BJ (cell line): Measurements from ENCODE around the gene CSF2RB. TPM values are rescaled to one million over a fixed set of nuclear protein-coding genes. Genes with fewer than 3 reads are reported as not detected.

Source experiments
- CTCF ChIA-PET: fragments of 350-600 bp; formaldehyde crosslinking; extraction: SDS; loops from one replicate; lab custom pipeline; 2021; ENCODE audit warnings: antibody characterized with exemption, inconsistent platforms; lab: Yijun Ruan, JAX
- POLR2A ChIA-PET: fragments of 300-600 bp; sonication (Branson Sonifier 250); formaldehyde crosslinking; extraction: SDS; loops from one replicate; lab custom pipeline; 2021; ENCODE audit warnings: antibody characterized with exemption; lab: Charles Lee
- DNase-seq: peaks from one replicate; pipeline ENCODE4 v3.0.0-alpha.2; 2011; ENCODE audit warnings: low read depth
- H3K27me3 ChIP-seq: 2 replicates; pipeline ENCODE4 v1.6.0; 2011; ENCODE audit warnings: low read length; ENCODE audit not compliant: control insufficient read depth, insufficient read depth
- H3K36me3 ChIP-seq: 2 replicates; pipeline ENCODE4 v1.5.1; 2011; ENCODE audit warnings: low read length; ENCODE audit not compliant: control insufficient read depth, insufficient read depth
- H3K4me3 ChIP-seq: 2 replicates; pipeline ENCODE4 v1.5.1; 2011; ENCODE audit warnings: low read depth, mild to moderate bottlenecking, control low read depth, low read length
- polyA plus RNA-seq: library from polyadenylated mRNA; depleted of rRNA; stranded (reverse); fragments of >200 nt; gene quantifications from 2 replicates; pipeline ENCODE4 v1.2.3, GENCODE V29; 2011
- TF ChIP-seq, protein P1 (sequence below): IDR thresholded peaks from 2 replicates; pipeline ENCODE4 v1.5.1; 2011; ENCODE audit warnings: low read depth, mild to moderate bottlenecking, control low read depth, inconsistent platforms, low read length, moderate library complexity; ENCODE audit not compliant: insufficient read depth

CSF2RB gene
- polyA plus RNA-seq, 1 experiment: 0.02 TPM

- no peak overlapping the region for H3K4me3 ChIP-seq
- POLR2A ChIA-PET: no interaction called here
- H3K36me3 ChIP-seq: no peaks in the 10 kb centered on the region
- H3K27me3 ChIP-seq: 0 out of 2 replicates have a peak, but pooled peaks cover under 1% of the 10 kb centered on the region
- DNase-seq: no peak
- CTCF ChIA-PET: no interaction called here
- TF ChIP-seq, protein P1, sequence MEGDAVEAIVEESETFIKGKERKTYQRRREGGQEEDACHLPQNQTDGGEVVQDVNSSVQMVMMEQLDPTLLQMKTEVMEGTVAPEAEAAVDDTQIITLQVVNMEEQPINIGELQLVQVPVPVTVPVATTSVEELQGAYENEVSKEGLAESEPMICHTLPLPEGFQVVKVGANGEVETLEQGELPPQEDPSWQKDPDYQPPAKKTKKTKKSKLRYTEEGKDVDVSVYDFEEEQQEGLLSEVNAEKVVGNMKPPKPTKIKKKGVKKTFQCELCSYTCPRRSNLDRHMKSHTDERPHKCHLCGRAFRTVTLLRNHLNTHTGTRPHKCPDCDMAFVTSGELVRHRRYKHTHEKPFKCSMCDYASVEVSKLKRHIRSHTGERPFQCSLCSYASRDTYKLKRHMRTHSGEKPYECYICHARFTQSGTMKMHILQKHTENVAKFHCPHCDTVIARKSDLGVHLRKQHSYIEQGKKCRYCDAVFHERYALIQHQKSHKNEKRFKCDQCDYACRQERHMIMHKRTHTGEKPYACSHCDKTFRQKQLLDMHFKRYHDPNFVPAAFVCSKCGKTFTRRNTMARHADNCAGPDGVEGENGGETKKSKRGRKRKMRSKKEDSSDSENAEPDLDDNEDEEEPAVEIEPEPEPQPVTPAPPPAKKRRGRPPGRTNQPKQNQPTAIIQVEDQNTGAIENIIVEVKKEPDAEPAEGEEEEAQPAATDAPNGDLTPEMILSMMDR: no peak
Measured at GRCh38 chr22:36936362-36937116, 23.1 kb downstream of the CSF2RB start.

GRCh38 chr22:36937319-36938027 lies 24.0 kb downstream of the CSF2RB start:
- CTCF ChIA-PET: no interaction called here
- POLR2A ChIA-PET: no interaction called here
- no peak overlapping the region for H3K4me3 ChIP-seq
- H3K27me3 ChIP-seq: peaks cover 1% of the 10 kb centered on the region; the same call in 1 of the 2 replicates
- DNase-seq: no peak
- TF ChIP-seq, protein P1: no peak
- no peaks in the 10 kb centered on the region for H3K36me3 ChIP-seq

DNA sequence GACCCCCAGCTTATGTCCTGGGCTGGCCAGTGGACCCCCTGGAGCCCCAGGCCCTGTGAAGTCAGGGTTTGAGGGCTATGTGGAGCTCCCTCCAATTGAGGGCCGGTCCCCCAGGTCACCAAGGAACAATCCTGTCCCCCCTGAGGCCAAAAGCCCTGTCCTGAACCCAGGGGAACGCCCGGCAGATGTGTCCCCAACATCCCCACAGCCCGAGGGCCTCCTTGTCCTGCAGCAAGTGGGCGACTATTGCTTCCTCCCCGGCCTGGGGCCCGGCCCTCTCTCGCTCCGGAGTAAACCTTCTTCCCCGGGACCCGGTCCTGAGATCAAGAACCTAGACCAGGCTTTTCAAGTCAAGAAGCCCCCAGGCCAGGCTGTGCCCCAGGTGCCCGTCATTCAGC lies 24.6 kb downstream of the CSF2RB start:
- Histone ChIP-seq H3K36me3 (no peaks in the 10 kb centered on the region), H3K27me3 (peaks cover 1% of the 10 kb centered on the region; the same call in 1 of the 2 replicates), H3K4me3 (no peak overlapping the region)
- ChIA-PET POLR2A (no interaction called here), CTCF (no interaction called here)
- TF ChIP-seq, protein P1: no peak
- no peak for DNase-seq

DNA sequence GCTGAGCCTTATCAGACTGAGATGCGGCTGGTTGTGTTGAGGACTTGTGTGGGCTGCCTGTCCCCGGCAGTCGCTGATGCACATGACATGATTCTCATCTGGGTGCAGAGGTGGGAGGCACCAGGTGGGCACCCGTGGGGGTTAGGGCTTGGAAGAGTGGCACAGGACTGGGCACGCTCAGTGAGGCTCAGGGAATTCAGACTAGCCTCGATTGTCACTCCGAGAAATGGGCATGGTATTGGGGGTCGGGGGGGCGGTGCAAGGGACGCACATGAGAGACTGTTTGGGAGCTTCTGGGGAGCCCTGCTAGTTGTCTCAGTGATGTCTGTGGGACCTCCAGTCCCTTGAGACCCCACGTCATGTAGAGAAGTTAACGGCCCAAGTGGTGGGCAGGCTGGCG lies 25.5 kb downstream of the CSF2RB start:
- no peak for DNase-seq
- ChIA-PET POLR2A (no interaction called here), CTCF (no interaction called here)
- Histone ChIP-seq H3K27me3 (peaks cover 1% of the 10 kb centered on the region; the same call in 1 of the 2 replicates), H3K36me3 (no peaks in the 10 kb centered on the region; the same call in 1 of the 2 replicates), H3K4me3 (no peak overlapping the region)
- TF ChIP-seq, protein P1: no peak

GRCh38 chr22:36940676-36941075 lies 27.2 kb downstream of the CSF2RB start:
- DNase-seq: no peak
- Histone ChIP-seq H3K4me3 (no peak overlapping the region), H3K27me3 (peaks cover 3% of the 10 kb centered on the region; the same call in 1 of the 2 replicates), H3K36me3 (no peaks in the 10 kb centered on the region; the same call in 1 of the 2 replicates)
- ChIA-PET POLR2A (no interaction called here), CTCF (interaction anchor here (0.9 kb wide), 1 partner anchor 11 kb away, joined by 3 read pairs; no protein-coding TSS in a partner anchor)
- TF ChIP-seq, protein P1: no peak
